BJ (cell line): Measurements from ENCODE around the gene DMAC1. TPM values are rescaled to one million over a fixed set of nuclear protein-coding genes. Genes with fewer than 3 reads are reported as not detected.

Experiments used
- CTCF ChIA-PET: fragments of 350-600 bp; formaldehyde crosslinking; extraction: SDS; loops from one replicate; lab custom pipeline; 2021; ENCODE audit warnings: antibody characterized with exemption, inconsistent platforms; lab: Yijun Ruan, JAX
- POLR2A ChIA-PET: fragments of 300-600 bp; sonication (Branson Sonifier 250); formaldehyde crosslinking; extraction: SDS; loops from one replicate; lab custom pipeline; 2021; ENCODE audit warnings: antibody characterized with exemption; lab: Charles Lee
- DNase-seq: peaks from one replicate; pipeline ENCODE4 v3.0.0-alpha.2; 2011; ENCODE audit warnings: low read depth
- H3K27me3 ChIP-seq: 2 replicates; pipeline ENCODE4 v1.6.0; 2011; ENCODE audit warnings: low read length; ENCODE audit not compliant: control insufficient read depth, insufficient read depth
- H3K36me3 ChIP-seq: 2 replicates; pipeline ENCODE4 v1.5.1; 2011; ENCODE audit warnings: low read length; ENCODE audit not compliant: control insufficient read depth, insufficient read depth
- H3K4me3 ChIP-seq: 2 replicates; pipeline ENCODE4 v1.5.1; 2011; ENCODE audit warnings: low read depth, mild to moderate bottlenecking, control low read depth, low read length
- polyA plus RNA-seq: library from polyadenylated mRNA; depleted of rRNA; stranded (reverse); fragments of >200 nt; gene quantifications from 2 replicates; pipeline ENCODE4 v1.2.3, GENCODE V29; 2011
- TF ChIP-seq, protein P1 (sequence below): IDR thresholded peaks from 2 replicates; pipeline ENCODE4 v1.5.1; 2011; ENCODE audit warnings: low read depth, mild to moderate bottlenecking, control low read depth, inconsistent platforms, low read length, moderate library complexity; ENCODE audit not compliant: insufficient read depth

The DMAC1 gene
- polyA plus RNA-seq, 1 experiment, result 17.1 TPM

DNA sequence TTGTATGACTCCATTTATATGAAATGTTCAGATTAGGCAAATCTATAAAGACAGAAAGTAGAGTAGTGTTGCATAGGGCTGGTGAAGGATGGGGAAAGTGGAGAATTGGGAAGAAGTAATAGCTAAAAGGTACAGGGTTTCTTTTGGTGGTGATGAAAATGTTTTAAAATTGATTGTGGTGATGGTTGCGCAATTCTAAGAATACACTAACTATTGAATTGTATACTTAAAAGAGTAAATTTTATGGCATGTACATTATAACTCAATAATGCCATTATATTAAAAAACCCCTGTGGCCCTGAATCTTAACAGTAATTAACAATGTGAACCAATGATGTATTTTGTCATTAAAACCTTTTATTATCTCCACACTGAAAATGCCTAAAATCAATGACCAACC, 20.4 kb upstream of the DMAC1 start:
- Histone ChIP-seq H3K27me3 (no peaks in the 10 kb centered on the region), H3K4me3 (no peak overlapping the region), H3K36me3 (no peaks in the 10 kb centered on the region)
- ChIA-PET POLR2A (no interaction called here), CTCF (interaction anchor here (0.8 kb wide), 1 partner anchor 256 kb away, joined by 3 read pairs; no protein-coding TSS in a partner anchor)
- TF ChIP-seq, protein P1, sequence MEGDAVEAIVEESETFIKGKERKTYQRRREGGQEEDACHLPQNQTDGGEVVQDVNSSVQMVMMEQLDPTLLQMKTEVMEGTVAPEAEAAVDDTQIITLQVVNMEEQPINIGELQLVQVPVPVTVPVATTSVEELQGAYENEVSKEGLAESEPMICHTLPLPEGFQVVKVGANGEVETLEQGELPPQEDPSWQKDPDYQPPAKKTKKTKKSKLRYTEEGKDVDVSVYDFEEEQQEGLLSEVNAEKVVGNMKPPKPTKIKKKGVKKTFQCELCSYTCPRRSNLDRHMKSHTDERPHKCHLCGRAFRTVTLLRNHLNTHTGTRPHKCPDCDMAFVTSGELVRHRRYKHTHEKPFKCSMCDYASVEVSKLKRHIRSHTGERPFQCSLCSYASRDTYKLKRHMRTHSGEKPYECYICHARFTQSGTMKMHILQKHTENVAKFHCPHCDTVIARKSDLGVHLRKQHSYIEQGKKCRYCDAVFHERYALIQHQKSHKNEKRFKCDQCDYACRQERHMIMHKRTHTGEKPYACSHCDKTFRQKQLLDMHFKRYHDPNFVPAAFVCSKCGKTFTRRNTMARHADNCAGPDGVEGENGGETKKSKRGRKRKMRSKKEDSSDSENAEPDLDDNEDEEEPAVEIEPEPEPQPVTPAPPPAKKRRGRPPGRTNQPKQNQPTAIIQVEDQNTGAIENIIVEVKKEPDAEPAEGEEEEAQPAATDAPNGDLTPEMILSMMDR, result no peak
- DNase-seq, result no peak

DNA sequence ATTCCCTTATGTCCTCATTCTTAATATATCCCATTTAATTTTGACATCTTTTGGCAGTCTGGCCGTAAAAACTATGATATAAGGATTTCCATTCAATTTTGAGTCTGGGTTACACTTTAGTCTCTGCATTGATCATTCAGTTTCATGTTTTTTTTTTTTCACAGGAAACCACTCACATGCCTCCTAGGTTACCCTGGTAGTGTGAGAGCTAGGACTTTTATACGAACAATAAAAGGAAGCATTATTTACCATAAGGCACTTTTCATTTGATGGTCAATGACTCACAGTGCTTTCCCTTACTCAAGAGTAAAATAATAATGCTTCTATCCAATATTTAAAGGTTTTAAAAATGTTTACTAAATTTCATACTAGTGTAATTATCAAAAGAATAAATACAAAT, 16.4 kb upstream of the DMAC1 start:
- Histone ChIP-seq H3K4me3 (no peak overlapping the region), H3K27me3 (no peaks in the 10 kb centered on the region), H3K36me3 (no peaks in the 10 kb centered on the region)
- DNase-seq, result no peak
- ChIA-PET POLR2A (no interaction called here), CTCF (no interaction called here)
- TF ChIP-seq, protein P1, result no peak

DNA sequence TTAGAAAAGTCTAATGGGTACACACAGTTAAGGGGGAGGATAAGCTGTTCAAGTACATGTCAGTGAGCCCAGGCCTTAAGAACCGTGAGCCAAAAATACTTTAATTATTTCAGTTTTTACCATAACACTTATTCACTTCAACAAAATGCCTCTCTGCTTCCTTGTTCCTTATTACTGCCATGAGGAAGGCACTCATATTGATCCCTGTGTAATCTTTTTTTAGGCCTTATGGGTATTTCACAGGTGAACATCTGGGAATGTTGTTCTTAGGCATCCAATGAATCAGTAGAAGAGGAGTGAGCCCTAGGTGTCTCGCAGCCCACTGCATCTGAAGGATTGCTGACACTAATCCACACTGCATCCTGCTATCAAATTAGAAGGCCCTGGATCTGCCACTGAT, 13.5 kb upstream of the DMAC1 start:
- DNase-seq, result no peak
- no peaks in the 10 kb centered on the region for H3K36me3 ChIP-seq
- ChIA-PET POLR2A (no interaction called here), CTCF (no interaction called here)
- H3K27me3 ChIP-seq, result no peaks in the 10 kb centered on the region
- TF ChIP-seq, protein P1, result no peak
- no peak overlapping the region for H3K4me3 ChIP-seq

DNA sequence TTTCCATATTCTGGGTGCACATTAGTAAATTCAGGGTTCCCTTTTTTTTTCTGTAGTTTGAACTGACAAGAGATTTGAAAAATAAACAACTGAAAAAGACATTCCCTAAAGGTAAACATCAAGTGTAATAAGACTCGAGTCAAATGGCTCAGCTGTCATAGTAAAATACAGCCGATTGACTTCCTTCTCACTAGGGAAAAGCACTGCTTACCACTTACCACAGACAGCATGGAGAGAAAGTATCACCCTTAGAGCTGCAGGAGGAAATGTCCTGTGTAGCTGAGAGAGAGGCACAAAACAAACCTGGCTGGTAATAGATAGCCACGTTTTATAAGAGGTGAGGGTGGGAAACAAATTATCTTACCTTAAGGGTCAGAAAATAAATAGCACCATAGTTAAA, 12.1 kb upstream of the DMAC1 start:
- Histone ChIP-seq H3K36me3 (no peaks in the 10 kb centered on the region), H3K27me3 (no peaks in the 10 kb centered on the region), H3K4me3 (no peak overlapping the region)
- TF ChIP-seq, protein P1, result no peak
- POLR2A ChIA-PET, result no interaction called here
- no peak for DNase-seq
- CTCF ChIA-PET, result no interaction called here

DNA sequence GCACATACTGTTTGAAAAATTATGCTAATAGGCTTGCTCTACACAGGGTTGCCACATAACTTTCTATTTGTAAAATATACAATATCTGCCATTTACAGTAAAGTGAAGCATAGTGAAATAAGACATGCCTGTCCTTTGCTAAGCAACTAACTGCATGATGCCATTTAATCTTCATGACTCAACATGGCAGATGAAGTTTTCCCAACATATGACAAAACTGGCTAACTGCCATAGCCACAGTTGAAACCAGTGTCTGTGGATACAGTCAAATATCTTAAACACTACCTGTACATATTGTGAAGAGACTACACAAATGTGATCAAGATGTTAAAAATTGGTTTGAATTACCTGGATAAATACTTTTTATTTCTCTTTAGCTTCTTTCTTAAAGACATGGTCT, 3.1 kb upstream of the DMAC1 start:
- ChIA-PET POLR2A (no interaction called here), CTCF (no interaction called here)
- TF ChIP-seq, protein P1, result no peak
- Histone ChIP-seq H3K4me3 (no peak overlapping the region), H3K36me3 (0 out of 2 replicates have a peak, but pooled peaks cover 1% of the 10 kb centered on the region), H3K27me3 (no peaks in the 10 kb centered on the region)
- DNase-seq, result no peak
